Activated CD8-positive, alpha-beta memory T cell treated with anti-CD3 and anti-CD28 coated beads, Interleukin-2, amount 50 U/mL, for 1 hour (primary cell): Measurements from ENCODE around the gene VSTM1.
"Not testable (repeated sequence)": the region's sequence is repeated elsewhere in the genome, so short reads cannot be mapped to it uniquely, and the experiment has no call there.

Source experiments
- DNase-seq: peaks from one replicate; pipeline ENCODE4 v3.0.0-alpha.2; 2020; ENCODE audit errors: extremely low read depth

Gene VSTM1

DNA sequence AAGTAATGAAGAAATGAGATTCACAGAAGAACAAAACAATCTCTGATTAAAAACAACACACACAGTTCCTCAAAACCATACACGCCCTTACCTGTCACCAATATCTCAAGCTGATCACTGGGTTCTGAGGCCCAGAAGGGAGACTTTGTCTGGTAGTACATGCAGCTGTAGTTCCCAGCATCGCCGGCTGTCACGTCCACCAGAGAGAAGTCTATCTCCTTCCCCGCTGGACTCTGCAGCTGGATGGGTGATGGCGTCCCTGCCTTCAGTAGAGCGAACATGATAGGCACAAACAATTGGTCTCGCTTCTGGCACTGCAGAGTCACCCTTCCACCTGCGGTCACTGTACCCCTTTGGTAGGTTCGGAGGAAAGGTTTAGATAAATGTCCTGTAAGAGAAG, 10.1 kb upstream of the VSTM1 start:
- no peak for DNase-seq

DNA sequence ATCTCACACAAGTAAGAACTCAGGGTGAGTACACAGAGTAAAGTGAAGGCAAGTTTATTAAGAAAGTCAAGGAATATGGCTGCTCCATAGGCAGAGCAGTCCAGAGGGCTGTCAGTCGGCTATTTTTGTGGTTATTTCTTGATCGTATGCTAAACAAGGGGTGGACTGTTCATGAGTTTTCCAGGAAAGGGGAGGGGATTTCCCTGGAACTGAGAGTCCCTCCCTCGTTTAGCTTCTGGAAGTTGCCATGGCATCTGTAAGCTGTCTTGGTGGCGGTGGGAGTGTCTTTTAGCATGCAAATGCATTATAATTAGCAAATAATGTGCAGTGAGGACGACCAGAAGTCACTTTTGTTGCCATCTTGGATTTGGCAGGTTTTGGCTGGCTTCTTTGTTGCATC, 5.8 kb upstream of the VSTM1 start:
- DNase-seq = no peak

DNA sequence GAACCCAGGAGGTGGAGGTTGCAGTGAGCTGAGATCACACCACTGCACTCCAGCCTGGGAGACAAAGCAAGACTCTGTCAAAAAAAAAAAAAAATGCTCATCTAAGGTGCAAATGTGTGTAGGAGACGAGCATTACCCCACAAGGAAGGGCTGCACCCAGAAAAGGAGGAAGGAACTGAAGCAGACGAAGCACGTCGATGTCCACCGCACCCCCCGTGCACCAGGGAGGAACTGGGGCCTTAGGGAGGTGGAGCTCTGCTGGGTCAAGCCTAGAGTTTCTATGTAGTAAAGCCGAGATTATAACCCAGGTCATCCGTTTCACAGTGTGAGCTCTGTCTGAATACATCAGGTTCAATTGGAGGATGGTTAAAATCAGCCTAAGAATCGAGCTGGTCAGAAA, 1.1 kb downstream of the VSTM1 start:
- DNase-seq = no peak

DNA sequence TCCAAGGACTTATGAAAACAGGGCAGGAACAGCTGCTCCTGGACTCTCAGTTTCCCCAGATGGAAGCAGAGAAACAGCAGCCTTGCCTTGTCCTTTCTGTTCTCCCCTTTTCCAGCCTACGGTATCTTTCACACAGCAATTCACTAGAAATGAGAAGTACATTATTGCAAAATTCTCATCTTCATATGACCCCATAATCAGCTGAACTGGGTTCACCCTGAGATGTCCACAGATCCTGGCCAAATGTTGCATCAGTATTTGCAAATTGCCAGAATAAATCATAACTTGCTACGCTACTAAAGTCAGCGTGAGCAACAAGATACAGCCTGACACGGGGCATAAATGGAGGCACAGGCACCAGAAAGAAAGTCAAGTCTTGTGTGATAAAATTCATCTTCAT, 16.1 kb downstream of the VSTM1 start:
- DNase-seq = no peak

DNA sequence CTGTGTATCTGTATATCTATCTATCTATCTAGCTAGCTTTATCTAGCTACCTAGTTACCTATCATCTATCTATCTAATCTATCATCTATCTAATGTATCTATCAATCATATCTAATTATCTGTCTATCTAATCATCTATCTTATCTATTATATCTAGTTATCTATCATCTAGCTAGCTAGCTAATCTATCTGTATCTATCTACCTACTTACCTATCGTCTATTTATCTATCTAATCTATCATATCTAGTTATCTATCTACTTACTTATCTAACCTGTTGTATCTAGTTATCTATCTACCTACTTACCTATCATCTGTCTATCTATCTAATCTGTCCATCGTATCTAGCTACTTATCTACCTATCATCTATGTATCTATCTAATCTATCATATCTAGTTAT, 17.9 kb downstream of the VSTM1 start:
- DNase-seq = no peak

DNA sequence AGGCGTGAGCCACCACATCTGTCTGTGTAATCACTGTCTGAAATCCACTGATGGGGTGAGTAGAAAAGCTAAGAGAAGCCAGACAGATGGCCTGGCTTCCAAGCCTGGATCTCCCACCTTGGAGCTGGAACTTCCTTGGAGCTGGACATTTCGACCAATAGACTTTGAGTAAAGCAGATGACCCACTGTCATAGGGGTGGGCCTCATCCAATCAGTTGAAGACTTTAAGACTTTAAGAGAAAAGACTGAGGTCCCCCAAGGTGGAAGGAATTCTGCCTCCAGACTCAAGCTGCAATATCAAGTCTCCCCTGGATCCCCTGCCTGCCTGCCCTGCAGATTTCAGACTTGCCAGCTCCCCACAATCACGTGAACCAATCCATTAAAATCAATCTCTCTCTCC, 20.7 kb downstream of the VSTM1 start:
- DNase-seq = no peak

DNA sequence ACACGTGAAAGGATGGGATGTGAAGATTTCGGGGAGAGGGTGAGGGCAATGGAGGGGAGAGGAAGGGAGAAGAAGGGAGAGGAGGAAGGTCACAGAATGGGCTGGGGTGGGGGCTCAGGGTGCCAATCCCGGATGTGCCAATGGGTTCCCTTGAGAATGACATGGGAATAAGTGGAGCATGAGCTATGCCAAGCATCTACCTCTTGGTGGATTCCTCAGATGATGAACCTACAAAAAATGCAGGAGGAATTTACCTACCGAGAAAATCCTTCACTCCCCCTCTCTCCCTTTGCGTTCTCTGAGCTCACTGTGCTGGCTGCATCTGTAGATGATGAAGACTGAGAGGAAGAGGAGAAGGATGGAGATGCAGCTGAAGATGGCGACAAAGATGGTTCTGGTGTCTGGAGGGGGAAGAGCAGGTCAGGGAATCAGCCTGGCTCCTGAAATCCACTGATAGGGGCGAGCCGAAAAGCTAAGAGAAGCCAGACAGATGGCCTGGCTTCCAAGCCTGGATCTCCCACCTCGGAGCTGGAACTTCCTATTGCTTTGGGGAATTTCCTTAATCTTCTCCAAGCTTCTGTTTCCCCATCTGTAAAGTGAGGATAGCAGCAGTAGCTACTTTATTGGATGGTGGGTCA, 21.6 kb downstream of the VSTM1 start:
- DNase-seq = no peak

DNA sequence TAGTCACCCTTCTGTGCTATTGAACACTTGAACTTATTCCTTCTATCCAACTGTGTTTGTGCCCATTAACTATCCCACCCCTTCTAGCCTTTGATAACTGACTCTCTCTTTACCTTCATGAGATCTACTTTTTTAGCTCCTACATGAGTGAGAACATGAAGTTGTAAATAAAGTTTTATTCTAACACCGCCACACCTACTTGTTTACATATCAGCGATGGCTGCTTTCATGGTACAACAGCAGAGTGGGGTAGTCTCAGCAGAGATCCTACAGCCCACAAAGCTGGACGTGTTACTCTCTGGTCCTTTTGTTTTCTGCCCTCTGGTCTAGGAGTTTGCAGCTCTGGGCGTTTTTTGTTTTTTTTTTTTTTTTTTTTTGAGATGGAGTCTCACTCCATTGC, 23.7 kb downstream of the VSTM1 start:
- DNase-seq = no peak

DNA sequence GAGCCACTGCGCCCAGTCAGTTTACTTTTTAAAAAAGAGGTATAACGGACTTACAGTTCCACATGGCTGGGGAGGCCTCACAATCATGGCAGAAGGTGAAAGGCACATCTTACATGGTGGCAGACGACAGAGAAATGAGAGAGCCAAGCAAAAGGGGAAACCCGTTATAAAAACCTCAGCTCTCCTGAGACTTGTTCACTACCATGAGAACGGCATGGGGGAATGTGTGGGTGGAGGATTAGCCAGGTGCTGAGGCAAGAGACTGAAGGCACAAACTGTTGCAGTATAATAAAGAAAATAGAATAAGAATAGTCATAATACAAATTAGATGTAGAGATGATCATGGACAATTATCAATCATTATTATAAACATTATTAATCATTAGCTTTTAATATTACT, 27.2 kb downstream of the VSTM1 start:
- DNase-seq = not testable (repeated sequence)

DNA sequence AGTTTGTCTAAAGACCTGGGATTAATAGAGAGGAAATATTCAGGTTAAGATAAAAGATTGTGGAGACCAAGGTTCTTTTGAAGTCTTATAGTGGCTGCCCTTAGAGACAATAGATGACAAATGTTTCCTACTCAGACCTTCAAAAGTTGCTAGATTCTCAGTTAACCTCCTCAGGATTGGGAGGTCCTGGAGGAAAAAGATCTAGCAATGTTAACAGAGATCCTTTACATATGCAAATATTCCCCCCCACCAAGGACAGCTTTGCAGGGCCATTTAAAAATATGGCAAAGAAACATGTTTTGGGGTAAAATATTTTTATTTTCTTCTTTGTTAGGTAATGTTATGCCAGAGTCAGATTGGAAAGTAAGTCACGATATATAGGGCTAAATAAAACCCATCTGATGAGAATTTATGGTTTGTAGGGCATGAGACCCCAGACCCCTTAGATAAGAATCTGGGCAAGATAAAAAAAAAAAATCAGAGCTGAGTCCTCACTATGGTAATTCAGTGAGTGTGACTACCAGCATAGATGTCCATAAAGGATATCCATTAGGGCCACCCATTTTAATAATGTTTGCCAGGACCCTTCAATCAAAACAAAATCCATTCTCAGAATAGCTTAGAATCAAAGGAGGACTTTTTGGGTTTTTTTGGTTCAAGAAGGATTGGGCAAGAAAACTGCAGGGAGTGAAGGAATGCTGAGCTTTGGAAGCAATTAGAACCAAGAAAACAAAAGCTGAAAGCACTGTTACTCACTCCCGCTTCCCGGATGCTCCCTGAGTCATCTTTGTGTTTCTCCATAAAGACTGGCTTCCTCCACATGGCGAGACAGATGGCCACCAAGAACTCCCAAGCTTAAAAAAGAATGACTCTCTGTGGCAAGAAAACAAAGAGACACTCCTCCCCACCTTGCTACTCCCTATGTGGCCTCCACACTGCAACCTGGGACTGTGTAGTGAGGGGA, 28.2 kb downstream of the VSTM1 start:
- no peak for DNase-seq

DNA sequence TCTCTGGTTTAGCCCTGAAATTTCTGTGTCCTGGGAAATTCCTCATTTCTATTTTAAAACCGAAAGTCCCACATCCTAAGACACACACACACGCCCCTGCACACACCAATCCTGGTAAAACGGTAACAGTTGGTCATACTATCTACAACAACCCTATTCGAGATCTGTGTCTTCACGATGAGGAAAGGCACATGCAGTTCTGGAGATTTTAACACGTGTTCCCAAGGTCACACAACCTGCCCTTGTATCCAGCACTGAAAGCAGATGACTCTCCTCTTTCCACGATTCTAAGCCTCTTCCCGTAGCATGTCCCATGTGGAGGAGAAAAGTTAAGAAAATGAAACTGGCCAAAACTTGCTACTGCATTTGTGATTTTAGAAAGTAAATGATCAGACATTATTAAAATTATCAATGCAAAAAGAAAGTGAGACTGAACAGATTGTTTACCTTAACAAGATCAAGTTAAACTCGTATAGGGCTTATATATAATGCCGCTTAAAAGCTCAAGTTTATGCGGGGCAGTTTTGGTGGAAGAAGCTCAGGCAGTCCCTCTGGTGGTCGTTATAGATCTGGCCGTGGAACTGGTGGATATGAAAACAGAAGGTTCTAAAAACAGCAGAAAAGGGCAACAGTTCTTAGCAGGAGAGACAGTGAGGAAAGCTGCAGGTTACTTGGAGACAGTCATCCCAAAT, 32.7 kb downstream of the VSTM1 start:
- DNase-seq = no peak

DNA sequence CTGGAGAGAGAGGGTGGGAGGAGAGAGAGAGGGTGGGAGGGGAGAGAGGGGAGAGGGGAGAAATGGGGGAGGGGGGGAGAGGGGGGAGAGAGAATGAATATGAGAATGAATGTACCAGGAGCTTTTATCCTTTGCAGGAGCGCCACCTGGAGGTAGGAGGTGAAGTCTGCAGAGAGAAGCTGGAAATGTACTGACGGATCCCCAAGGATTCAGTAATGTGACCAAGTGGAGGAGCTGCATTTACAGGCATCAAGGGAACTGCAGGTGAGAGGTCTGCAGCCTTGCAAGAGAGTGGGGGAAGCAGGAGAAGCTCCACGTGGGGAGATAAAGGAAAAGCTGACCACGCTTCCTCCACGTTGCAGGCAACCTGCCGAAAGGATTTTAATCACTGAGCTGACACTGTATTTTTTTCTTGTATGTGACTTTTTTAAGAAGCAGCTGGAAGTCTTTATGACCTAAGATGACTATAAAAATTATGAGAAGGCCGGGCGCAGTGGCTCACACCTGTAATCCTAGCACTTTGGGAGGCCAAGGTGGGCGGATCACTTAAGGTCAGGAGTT, 33.7 kb downstream of the VSTM1 start:
- no peak for DNase-seq

DNA sequence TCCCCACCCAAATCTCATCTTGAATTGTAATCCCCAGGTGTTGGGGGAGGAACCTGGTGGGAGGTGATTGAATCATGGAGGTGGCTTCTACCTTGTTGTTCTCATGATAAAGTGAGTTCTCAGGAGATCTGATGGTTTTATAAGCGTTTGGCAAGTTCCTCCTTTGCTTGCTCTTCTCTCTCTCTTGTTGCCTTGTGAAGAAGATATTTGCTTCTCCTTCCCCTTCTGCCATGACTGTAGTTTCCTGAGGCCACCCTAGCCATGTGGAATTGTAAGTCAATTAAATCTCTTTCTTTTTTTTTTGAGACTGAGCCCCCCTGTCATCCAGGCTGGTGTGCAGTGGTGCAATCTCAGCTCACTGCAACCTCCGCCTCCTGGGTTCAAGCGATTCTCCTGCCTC, 34.4 kb downstream of the VSTM1 start:
- no peak for DNase-seq

DNA sequence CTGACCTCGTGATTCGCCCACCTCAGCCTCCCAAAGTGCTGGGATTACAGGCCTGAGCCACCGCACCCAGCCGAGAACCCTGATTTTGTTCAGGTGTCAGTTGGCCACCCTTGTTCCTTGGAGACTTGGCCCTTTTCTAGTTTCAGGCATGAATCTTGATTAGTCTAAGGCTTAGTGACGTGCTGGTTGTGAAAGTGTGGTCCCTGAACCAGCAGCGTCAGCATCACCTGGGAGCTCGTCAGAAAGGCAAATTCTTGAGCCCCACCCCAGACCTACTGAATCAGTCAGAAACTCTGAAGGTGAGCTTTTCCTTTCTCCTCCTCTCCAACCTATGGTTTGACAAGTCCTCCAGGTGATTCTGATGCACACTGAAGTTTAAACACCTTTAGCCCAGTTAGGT, 37.0 kb downstream of the VSTM1 start:
- no peak for DNase-seq

DNA sequence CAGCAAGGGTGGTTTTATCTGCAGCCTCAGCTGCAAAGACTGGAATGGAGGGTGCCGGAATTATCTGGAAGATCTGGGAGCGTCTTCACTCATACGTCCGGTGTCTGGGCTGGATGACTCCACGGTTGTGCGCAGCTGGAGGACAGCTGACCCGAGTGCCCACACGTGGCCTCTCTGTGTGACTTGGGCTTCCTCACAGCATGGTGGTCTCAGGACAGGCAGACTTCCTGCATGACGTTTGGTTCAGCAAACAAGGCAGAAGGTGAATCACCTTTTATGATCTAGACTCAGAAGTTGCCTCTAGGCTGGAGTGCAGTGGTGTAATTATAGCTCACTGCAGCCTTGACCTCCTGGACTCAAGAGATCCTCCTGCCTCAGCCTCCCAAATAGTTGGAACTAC, 39.0 kb downstream of the VSTM1 start:
- DNase-seq = no peak

DNA sequence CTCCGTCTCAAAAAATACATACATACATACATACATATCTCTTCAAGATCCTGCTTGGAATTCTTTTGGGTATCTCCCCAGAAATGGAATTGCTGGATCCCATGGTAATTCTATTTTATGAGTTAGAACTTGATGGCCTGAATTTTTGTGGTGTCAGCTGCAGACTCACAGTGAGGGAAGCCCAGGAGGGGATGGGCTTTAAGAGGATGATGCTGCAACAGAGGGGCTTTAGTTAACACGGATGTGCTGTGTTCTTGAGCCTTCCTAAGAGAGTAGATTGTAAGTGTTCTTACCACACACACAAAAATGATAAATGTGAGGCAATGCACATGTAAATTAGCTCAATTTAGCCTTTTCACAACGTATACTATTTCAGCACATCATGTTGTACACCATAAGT, 40.5 kb downstream of the VSTM1 start:
- no peak for DNase-seq

DNA sequence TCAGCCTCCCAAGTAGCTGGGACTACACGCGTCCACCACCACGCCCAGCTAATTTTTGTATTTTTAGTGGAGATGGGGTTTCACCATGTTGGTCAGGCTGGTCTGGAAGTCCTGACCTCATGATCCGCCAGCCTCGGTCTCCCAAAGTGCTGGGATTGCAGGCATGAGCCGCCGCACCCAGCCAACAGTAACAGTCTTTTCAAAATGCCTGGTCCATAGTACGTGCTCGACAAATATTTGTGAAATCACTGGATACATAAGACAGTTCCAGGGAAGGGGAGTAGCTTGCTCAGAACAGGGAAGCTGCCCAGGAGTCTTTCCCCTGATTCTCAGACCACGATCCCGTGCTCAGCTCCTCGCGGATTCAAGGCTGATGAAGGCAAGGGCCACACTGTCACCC, 41.8 kb downstream of the VSTM1 start:
- no peak for DNase-seq

DNA sequence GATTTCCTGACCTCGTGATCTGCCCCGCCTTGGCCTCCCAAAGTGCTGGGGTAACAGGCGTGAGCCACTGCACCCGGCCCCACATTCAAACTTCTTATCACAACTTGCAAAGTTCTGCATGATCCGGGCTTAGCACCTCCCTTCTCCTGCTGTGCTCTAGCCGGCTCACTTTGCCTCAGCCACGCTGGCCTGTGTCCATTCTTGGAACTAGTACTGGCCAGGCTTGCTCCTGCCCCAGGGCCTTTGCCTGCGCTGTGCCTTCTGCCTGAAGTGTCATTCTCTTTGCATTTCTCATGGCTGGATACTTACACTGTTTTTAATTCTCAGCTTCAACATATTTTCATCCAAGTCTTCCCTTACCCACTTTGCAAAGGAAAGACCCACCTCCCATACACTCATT, 42.3 kb downstream of the VSTM1 start:
- no peak for DNase-seq

DNA sequence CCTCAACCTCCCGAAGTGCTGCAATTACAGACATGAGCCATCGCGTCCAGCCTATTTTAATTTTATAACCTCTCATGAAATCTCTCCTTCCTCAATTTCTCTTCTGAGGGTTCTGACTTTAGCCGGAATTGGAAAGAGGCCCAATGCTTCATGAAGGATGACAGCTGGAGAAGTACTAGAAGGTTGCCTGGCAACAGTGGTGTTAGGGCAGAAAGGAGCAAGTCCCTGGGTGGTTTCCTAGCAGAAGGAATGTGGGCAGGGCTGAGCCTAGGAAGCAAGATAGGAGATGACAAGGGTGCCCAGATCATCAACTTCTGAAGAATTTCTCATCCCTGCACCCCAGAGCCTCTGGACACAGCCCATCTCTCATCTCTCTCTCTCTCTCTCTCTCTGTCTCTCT, 46.4 kb downstream of the VSTM1 start:
- no peak for DNase-seq

DNA sequence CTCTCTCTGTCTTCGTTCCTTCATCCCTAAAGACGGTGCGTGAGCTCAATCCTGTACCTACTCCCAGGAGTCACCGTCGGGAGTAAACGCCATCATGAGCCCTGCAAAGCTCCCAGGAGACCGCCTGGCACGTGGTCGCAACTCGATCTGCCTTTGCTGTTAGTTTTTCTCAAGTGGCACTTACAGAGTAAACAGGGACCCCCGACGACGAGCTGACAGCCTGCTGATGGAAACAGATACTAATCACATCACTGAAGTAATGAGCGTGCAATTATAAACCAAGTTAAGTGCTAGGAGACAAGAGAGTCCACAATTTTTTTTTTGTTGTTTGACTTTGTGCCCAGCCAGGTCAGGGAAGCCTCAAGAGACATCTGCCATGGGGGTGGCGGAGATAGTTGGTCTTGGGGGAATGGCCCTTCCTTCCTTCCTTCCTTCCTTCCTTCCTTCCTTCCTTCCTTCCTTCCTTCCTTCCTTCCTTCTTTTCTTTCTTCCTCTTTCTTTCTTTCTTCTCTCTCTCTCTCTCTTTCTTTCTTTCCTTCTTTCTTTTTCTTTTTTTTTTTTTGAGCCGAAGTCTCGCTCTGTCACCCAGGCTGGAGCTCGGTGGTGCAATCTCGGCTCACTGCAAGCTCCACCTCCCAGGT, 48.7 kb downstream of the VSTM1 start:
- no peak for DNase-seq

DNA sequence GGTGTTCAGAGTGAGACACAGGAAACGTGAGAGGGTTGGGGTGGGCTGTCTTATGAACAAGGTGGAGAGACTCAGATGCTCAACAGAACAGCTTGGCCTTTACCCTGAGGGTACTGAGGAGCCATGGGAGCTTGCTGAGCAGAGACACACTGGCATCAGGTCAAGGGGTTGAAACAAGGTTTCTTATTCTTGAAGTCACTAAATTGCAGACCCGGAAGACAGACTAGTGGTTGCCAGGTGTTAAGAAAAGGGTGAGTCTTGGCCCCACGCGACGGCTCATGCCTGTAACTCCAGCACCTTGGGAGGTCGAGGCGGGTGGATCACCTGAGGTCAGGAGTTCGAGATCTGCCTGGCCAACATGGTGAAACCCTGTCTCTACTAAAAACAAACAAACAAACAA, 49.8 kb downstream of the VSTM1 start:
- DNase-seq = no peak
